ENCODE data around the gene LDB3. TPM values are rescaled to one million over a fixed set of nuclear protein-coding genes. Genes with fewer than 3 reads are reported as not detected.

The LDB3 gene
- total RNA-seq, 1 experiment from 2014 or later = 0.63 TPM

DNA sequence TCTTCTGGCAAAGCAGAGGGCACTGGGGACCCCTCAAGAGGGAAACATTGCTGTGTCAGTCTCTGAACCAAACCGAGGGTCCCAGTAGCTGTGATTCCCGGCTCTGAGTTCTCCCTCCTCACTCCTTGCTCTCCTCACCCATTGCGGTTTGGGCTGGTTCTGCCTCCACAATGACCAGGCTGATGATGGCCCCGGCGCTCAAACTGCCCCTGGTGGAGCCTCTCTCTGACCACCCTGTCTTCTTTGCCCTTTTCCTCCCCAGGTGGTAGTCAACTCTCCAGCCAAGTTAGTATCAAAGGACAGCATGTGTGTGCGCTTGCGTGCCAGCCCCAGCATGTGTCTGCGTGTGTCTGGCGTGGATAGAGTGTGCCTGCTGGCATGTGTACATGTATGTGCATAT lies 17.1 kb downstream of the LDB3 start:
- H2AFZ ChIP-seq = no peak overlapping the region
- no peak for DNase-seq
- POLR2A ChIA-PET (ENCODE audit: unreplicated experiment) = no interaction called here
- H3K9me3 ChIP-seq (ENCODE audit: insufficient read depth, low read depth) = no peaks in the 10 kb centered on the region
- BruUV-seq (replicated peaks) = no TSS peak
- intact Hi-C loops (cut with micrococcal nuclease; ENCODE audit: unreplicated experiment) = no loop called here
- H3K9me2 ChIP-seq (ENCODE audit: insufficient read depth) = no peaks in the 10 kb centered on the region
- H3K4me3 ChIP-seq = no peak overlapping the region
- H4K20me1 ChIP-seq (ENCODE audit: insufficient read depth) = no peaks in the 10 kb centered on the region
- H3K27me3 ChIP-seq (ENCODE audit: insufficient read depth, low read depth) = no peaks in the 10 kb centered on the region
- H3K4me1 ChIP-seq (replicated peaks; ENCODE audit: insufficient read depth) = no peaks in the 10 kb centered on the region; the same call in 1 of the 2 replicates
- H3K36me3 ChIP-seq (ENCODE audit: low read depth) = no peaks in the 10 kb centered on the region
- no peaks in the 10 kb centered on the region for H3K79me2 ChIP-seq (ENCODE audit: low read depth)
- no peaks in the 10 kb centered on the region for H3F3A ChIP-seq (ENCODE audit: insufficient read depth, low read depth)
- CTCF ChIA-PET = no interaction called here
- H3K4me2 ChIP-seq = no peak overlapping the region
- TF ChIP-seq, protein P1, sequence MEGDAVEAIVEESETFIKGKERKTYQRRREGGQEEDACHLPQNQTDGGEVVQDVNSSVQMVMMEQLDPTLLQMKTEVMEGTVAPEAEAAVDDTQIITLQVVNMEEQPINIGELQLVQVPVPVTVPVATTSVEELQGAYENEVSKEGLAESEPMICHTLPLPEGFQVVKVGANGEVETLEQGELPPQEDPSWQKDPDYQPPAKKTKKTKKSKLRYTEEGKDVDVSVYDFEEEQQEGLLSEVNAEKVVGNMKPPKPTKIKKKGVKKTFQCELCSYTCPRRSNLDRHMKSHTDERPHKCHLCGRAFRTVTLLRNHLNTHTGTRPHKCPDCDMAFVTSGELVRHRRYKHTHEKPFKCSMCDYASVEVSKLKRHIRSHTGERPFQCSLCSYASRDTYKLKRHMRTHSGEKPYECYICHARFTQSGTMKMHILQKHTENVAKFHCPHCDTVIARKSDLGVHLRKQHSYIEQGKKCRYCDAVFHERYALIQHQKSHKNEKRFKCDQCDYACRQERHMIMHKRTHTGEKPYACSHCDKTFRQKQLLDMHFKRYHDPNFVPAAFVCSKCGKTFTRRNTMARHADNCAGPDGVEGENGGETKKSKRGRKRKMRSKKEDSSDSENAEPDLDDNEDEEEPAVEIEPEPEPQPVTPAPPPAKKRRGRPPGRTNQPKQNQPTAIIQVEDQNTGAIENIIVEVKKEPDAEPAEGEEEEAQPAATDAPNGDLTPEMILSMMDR (conservative IDR thresholded peaks at IDR 0.05) = no peak
- TF ChIP-seq EZH2 (IDR thresholded peaks at IDR 0.05; ENCODE audit: low read depth) = no peak
- no peak overlapping the region for H3K27ac ChIP-seq

DNA sequence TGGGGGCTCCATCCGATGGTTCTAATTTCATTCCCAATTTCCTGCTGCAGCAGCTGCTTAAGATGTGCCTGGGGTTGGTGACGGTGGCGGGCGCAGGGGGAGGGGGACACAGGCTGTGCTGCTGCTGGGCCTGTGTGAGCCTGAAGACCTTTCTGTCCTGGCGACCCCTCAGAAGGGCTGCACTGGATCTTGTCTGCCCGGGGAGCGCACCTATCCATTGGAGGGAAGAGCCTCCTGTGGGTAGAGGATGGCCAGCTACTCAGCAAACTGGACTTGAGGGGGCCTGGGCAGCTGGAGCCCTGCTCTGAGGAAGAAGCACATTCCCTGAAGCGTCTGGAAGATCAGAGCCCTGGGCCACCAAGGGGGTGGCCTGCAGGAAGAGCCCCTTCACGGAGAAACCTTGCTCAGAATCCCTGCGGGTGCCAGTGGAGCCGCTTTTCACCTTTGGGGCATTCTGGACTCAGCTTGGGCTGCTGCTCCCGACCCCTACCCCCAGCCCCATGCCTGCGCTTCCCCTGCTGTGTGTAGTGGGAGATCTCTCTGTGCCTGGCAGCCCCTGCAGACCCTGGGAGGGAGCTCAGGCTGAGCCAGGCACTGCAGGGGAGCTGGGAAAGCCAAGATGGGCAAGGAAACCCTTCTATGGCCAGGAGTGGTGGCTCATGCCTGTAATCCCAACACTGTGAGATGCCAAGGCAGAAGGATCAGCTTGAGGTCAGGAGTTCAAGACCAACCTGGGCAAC lies 17.8 kb downstream of the LDB3 start:
- Histone ChIP-seq H3K4me2 (no peak overlapping the region), H3K9me2 (ENCODE audit: insufficient read depth) (no peaks in the 10 kb centered on the region), H3K4me3 (no peak overlapping the region), H3K79me2 (ENCODE audit: low read depth) (no peaks in the 10 kb centered on the region), H4K20me1 (ENCODE audit: insufficient read depth) (no peaks in the 10 kb centered on the region), H2AFZ (no peak overlapping the region), H3K4me1 (replicated peaks; ENCODE audit: insufficient read depth) (no peaks in the 10 kb centered on the region; the same call in 1 of the 2 replicates), H3K27ac (no peak overlapping the region), H3K36me3 (ENCODE audit: low read depth) (no peaks in the 10 kb centered on the region), H3K9me3 (ENCODE audit: insufficient read depth, low read depth) (no peaks in the 10 kb centered on the region), H3K27me3 (ENCODE audit: insufficient read depth, low read depth) (no peaks in the 10 kb centered on the region), H3F3A (ENCODE audit: insufficient read depth, low read depth) (no peaks in the 10 kb centered on the region)
- intact Hi-C loops (cut with micrococcal nuclease; ENCODE audit: unreplicated experiment) = no loop called here
- TF ChIP-seq EZH2 (IDR thresholded peaks at IDR 0.05; ENCODE audit: low read depth) = no peak
- TF ChIP-seq, protein P1 (conservative IDR thresholded peaks at IDR 0.05) = no peak
- BruUV-seq (replicated peaks) = no TSS peak
- ChIA-PET POLR2A (ENCODE audit: unreplicated experiment) (no interaction called here), CTCF (no interaction called here)
- no peak for DNase-seq

DNA sequence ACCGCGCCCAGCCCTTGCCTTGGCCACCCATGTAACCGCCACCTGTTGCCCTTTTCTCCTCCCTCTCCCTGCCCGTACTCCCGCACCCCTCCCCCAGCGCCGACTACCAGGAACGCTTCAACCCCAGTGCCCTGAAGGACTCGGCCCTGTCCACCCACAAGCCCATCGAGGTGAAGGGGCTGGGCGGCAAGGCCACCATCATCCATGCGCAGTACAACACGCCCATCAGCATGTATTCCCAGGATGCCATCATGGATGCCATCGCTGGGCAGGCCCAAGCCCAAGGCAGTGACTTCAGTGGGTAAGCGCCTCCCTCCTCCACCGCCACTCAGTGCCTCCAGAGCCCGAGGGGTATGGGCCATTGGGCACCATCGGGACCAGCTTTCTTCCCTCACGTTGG lies 18.7 kb downstream of the LDB3 start:
- Histone ChIP-seq H3K4me2 (no peak overlapping the region), H3K79me2 (ENCODE audit: low read depth) (no peaks in the 10 kb centered on the region), H3K4me3 (no peak overlapping the region), H3K4me1 (replicated peaks; ENCODE audit: insufficient read depth) (no peaks in the 10 kb centered on the region; the same call in 1 of the 2 replicates), H3K27me3 (ENCODE audit: insufficient read depth, low read depth) (no peaks in the 10 kb centered on the region), H3K9me2 (ENCODE audit: insufficient read depth) (no peaks in the 10 kb centered on the region), H4K20me1 (ENCODE audit: insufficient read depth) (no peaks in the 10 kb centered on the region), H3F3A (ENCODE audit: insufficient read depth, low read depth) (no peaks in the 10 kb centered on the region), H2AFZ (no peak overlapping the region), H3K36me3 (ENCODE audit: low read depth) (no peaks in the 10 kb centered on the region), H3K9me3 (ENCODE audit: insufficient read depth, low read depth) (no peaks in the 10 kb centered on the region), H3K27ac (no peak overlapping the region)
- intact Hi-C loops (cut with micrococcal nuclease; ENCODE audit: unreplicated experiment) = no loop called here
- POLR2A ChIA-PET (ENCODE audit: unreplicated experiment) = no interaction called here
- CTCF ChIA-PET = no interaction called here
- no peak for TF ChIP-seq EZH2 (IDR thresholded peaks at IDR 0.05; ENCODE audit: low read depth)
- TF ChIP-seq, protein P1 (conservative IDR thresholded peaks at IDR 0.05) = no peak
- no TSS peak for BruUV-seq (replicated peaks)
- no peak for DNase-seq
